Measurements from ENCODE around the gene IL31RA.

DNA sequence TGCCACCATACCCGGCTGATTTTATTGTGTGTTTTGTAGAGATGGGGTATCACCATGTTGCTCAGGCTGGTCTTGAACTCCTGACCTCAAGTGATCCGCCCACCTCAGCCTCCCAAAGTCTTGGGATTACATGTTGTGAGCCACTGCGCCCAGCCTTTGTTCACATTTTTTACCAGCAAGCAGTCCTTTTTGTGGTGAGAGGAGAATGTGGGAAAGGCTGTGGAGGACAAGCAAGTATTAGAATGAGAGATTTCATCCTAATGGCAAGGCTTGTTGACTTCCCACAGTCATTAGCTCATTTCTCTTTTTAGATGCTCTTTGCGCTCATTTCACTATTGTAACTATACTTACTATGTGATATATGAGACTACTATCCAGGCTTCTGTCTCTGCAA, 6.1 kb downstream of the IL31RA start:
- TF ChIP-seq, protein P1, sequence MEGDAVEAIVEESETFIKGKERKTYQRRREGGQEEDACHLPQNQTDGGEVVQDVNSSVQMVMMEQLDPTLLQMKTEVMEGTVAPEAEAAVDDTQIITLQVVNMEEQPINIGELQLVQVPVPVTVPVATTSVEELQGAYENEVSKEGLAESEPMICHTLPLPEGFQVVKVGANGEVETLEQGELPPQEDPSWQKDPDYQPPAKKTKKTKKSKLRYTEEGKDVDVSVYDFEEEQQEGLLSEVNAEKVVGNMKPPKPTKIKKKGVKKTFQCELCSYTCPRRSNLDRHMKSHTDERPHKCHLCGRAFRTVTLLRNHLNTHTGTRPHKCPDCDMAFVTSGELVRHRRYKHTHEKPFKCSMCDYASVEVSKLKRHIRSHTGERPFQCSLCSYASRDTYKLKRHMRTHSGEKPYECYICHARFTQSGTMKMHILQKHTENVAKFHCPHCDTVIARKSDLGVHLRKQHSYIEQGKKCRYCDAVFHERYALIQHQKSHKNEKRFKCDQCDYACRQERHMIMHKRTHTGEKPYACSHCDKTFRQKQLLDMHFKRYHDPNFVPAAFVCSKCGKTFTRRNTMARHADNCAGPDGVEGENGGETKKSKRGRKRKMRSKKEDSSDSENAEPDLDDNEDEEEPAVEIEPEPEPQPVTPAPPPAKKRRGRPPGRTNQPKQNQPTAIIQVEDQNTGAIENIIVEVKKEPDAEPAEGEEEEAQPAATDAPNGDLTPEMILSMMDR (IDR thresholded peaks at IDR 0.05; ENCODE audit: low read depth, low read length) = no peak
- no peak for TF ChIP-seq POLR2A (IDR thresholded peaks at IDR 0.05; ENCODE audit: extremely low read depth, insufficient read length)
